Measurements from ENCODE around the gene TRPM3. TPM values are rescaled to one million over a fixed set of nuclear protein-coding genes. Genes with fewer than 3 reads are reported as not detected.

TRPM3 gene
- total RNA-seq, 6 donors from 2014 or later, result 0.10 to 1.0 (median 0.17) TPM; not detected in 1

DNA sequence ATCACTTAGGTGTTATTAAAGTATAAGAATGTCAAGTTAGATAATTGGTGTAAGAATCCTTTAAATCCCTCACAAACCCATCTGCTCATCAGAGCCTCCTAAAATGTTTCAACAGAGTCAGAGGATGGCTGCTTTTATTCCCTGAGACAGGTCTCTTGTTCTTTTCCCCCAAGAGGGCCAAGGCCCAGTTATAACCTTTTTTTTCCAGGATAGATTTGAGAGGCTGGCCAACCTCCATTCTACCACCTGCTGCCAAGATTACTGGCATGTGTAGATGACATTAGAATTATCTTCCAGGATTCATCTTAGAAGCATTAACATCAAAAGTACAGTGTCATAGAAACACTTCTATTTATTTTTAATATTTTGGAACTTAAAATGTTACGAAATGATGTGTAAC, 305.1 kb downstream of the TRPM3 start:
- ATAC-seq (ENCODE audit: low FRiP score in 2 of 2), result no peak
- WGBS, 2 donors, result 79 to 94% methylated on average over 1 of the region's 1 CpG
- Histone ChIP-seq H3K4me1 (no peaks in the 10 kb centered on the region), H3K9me3 (no peaks in the 10 kb centered on the region), H3K36me3 (no peaks in the 10 kb centered on the region), H3K27ac (no peak overlapping the region), H3K4me3 (no peak overlapping the region), H3K27me3 (no peaks in the 10 kb centered on the region)
- DNase-seq, result no peak
- TF ChIP-seq EP300 (IDR thresholded peaks at IDR 0.05) (no peak), POLR2AphosphoS5 (IDR thresholded peaks at IDR 0.05) (no peak), POLR2A (IDR thresholded peaks at IDR 0.05) (no peak)
- TF ChIP-seq, protein P1, sequence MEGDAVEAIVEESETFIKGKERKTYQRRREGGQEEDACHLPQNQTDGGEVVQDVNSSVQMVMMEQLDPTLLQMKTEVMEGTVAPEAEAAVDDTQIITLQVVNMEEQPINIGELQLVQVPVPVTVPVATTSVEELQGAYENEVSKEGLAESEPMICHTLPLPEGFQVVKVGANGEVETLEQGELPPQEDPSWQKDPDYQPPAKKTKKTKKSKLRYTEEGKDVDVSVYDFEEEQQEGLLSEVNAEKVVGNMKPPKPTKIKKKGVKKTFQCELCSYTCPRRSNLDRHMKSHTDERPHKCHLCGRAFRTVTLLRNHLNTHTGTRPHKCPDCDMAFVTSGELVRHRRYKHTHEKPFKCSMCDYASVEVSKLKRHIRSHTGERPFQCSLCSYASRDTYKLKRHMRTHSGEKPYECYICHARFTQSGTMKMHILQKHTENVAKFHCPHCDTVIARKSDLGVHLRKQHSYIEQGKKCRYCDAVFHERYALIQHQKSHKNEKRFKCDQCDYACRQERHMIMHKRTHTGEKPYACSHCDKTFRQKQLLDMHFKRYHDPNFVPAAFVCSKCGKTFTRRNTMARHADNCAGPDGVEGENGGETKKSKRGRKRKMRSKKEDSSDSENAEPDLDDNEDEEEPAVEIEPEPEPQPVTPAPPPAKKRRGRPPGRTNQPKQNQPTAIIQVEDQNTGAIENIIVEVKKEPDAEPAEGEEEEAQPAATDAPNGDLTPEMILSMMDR (IDR thresholded peaks at IDR 0.05), result no peak

DNA sequence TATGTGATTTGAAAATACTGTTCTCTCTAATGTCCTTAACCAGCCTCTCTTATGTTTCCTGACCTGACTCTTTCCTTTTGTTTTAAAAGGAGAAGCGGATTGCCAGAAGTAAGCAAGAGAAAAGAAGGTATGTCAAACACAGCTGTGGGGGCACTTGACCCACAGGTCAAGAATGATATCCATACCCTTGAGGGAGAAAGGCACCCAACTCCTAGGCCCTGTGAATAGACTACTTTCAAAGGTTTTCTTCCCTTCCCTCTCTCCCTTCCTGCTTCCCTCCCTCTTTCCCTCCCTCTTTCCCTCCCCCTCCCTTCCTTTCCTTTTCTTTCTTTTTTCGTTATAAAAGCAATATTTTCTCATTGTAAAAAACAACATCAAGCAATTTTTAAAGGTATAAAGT, 306.8 kb downstream of the TRPM3 start:
- Histone ChIP-seq H3K27ac (no peak overlapping the region), H3K36me3 (no peaks in the 10 kb centered on the region), H3K4me1 (no peaks in the 10 kb centered on the region), H3K9me3 (no peaks in the 10 kb centered on the region), H3K4me3 (no peak overlapping the region), H3K27me3 (no peaks in the 10 kb centered on the region)
- WGBS, 2 donors, result 41 to 53% methylated on average over 2 of the region's 2 CpGs
- DNase-seq, result no peak
- TF ChIP-seq, protein P1 (IDR thresholded peaks at IDR 0.05), result no peak
- TF ChIP-seq POLR2AphosphoS5 (IDR thresholded peaks at IDR 0.05) (no peak), EP300 (IDR thresholded peaks at IDR 0.05) (no peak), POLR2A (IDR thresholded peaks at IDR 0.05) (no peak)
- ATAC-seq (ENCODE audit: low FRiP score in 2 of 2), result no peak

DNA sequence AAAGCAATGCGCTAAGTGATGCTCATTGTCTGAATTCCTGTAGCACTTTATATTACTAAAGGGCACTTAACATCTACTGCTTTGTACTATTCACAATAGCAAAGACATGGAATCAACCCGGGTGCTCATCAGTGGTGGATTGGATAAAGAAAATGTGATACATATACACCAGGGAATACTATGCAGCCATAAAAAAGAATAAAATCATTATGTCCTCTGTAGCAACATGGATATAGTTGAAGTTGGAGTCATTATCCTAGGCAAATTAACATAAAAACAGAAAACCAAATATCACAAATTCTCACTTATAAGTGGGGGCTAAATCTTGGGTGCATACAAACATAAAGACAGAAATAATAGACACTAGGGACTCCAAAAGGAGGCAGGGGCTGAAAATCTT, 308.3 kb downstream of the TRPM3 start:
- H3K36me3 ChIP-seq, result no peaks in the 10 kb centered on the region
- no peak overlapping the region for H3K27ac ChIP-seq
- no peak overlapping the region for H3K4me3 ChIP-seq
- no peaks in the 10 kb centered on the region for H3K27me3 ChIP-seq
- WGBS, 2 donors, result 95 to 98% methylated on average over 2 of the region's 2 CpGs
- H3K4me1 ChIP-seq, result no peaks in the 10 kb centered on the region
- no peaks in the 10 kb centered on the region for H3K9me3 ChIP-seq
- TF ChIP-seq POLR2AphosphoS5 (IDR thresholded peaks at IDR 0.05) (no peak), EP300 (IDR thresholded peaks at IDR 0.05) (no peak), POLR2A (IDR thresholded peaks at IDR 0.05) (no peak)
- TF ChIP-seq, protein P1 (IDR thresholded peaks at IDR 0.05), result no peak
- DNase-seq (no peak), ATAC-seq (ENCODE audit: low FRiP score in 2 of 2) (no peak)

DNA sequence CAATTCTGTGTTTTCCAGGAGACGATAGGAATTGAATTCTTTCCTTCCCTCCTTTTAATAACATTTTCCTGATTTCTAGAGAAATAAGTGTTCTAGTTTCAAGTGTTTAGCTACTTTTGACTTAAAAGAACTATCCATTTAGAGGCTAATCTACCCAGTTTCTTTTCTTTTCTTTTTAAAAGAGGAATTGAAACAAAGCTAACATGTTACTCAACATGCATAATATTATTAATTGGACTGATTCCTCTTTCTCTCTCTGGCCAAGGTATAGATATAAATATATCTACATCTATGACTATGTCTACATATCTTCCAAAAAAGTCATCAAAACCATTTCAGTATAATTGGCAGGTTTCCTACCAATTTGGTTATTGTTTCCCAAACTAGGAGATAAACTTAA, 309.8 kb downstream of the TRPM3 start:
- DNase-seq (no peak), ATAC-seq (ENCODE audit: low FRiP score in 2 of 2) (no peak)
- no peaks in the 10 kb centered on the region for H3K36me3 ChIP-seq
- no peak for TF ChIP-seq POLR2AphosphoS5 (IDR thresholded peaks at IDR 0.05)
- no peak for TF ChIP-seq EP300 (IDR thresholded peaks at IDR 0.05)
- TF ChIP-seq, protein P1 (IDR thresholded peaks at IDR 0.05), result no peak
- no peak for TF ChIP-seq POLR2A (IDR thresholded peaks at IDR 0.05)
- H3K4me3 ChIP-seq, result no peak overlapping the region
- no peak overlapping the region for H3K27ac ChIP-seq
- WGBS, 2 donors, result 78 to 91% methylated on average over 1 of the region's 1 CpG
- H3K9me3 ChIP-seq, result no peaks in the 10 kb centered on the region
- no peaks in the 10 kb centered on the region for H3K27me3 ChIP-seq
- H3K4me1 ChIP-seq, result no peaks in the 10 kb centered on the region

DNA sequence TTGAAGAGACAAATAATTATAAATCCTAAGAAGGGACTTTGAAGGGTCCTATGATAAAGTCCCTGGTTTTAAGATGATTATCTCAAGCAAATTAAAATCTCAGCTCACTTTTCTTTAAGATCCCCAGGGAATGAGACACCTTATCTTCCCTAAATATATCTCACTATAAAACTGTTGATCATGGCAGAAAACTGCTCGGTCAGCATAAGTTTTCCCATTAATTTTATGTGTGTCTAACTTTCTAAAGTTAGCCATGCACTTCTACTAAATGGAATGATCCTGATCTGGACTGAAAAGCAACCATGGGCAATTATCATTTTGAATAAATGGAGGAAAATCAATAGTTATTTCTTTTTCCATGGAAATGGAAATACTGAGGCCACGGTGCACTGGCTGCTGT, 314.5 kb downstream of the TRPM3 start:
- WGBS, 2 donors, result 78 to 84% methylated on average over 2 of the region's 2 CpGs
- no peak overlapping the region for H3K4me3 ChIP-seq
- DNase-seq (no peak), ATAC-seq (ENCODE audit: low FRiP score in 2 of 2) (no peak)
- H3K9me3 ChIP-seq, result no peaks in the 10 kb centered on the region
- no peak overlapping the region for H3K27ac ChIP-seq
- TF ChIP-seq POLR2A (IDR thresholded peaks at IDR 0.05), result no peak
- no peak for TF ChIP-seq POLR2AphosphoS5 (IDR thresholded peaks at IDR 0.05)
- TF ChIP-seq EP300 (IDR thresholded peaks at IDR 0.05), result no peak
- TF ChIP-seq, protein P1 (IDR thresholded peaks at IDR 0.05), result no peak
- H3K27me3 ChIP-seq, result no peaks in the 10 kb centered on the region
- peaks cover 0 to 4% (median 0%) of the 10 kb centered on the region in 4 donors for H3K4me1 ChIP-seq
- no peaks in the 10 kb centered on the region for H3K36me3 ChIP-seq
